ENCODE measurements around the gene PPM1F.
A peak's percentile ranks its signal among the peaks of the same experiment; 100 is the strongest.

PPM1F gene

GRCh38 chr22:21938906-21939305, 13.7 kb downstream of the PPM1F start:
- no peak for DNase-seq

DNA sequence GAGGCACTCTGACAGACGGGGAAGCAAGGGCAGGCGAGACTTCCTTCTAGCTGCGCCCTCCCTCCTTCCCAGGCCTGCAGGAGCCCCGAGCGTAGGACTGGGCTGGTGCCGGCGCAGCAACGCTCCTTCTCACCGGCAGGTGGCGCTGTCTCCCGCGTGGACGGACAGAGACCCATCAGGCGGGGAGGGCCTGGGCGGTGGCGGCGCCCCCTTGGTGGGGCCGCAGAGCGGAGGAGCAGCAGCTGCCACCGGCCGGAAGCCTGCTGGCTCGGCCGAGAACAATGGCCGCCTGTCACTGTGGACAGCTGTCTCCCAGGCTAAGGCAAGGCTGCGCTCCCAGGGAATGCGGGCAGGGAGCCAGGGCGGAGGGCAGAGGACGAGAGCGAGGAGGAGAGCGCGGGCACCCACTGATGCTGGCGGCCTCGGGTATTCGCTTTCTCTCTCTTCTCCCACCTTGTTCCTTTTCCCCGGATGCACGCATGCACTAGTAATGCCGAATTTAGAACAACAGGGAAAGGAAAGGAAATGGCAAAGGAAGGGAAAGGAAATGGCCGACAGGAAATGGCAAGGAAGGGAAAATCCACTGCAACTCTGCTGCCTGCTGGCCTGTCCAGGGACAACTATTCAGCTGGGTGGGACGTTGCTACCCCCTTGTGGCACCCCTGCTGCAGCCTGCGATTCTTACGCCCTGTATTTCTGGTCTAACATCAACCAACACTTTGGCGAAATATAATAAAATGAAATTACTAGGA, 14.4 kb downstream of the PPM1F start:
- DNase-seq = peak; percentile 90

DNA sequence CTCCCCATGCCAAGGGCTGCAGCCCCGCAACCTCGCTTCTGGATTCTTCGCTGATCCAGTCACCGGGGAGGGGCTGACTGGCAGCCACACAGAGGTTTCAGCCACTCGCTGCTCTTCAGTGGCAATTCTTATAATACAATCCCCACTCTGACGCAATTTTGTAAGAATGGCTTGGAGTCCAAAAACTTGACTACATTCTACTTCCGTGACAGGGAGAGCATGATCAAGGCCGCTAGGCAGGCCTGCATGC, 14.9 kb downstream of the PPM1F start:
- no peak for DNase-seq

GRCh38 chr22:21937041-21937820, 15.4 kb downstream of the PPM1F start:
- no peak for DNase-seq

GRCh38 chr22:21936151-21936775, 16.4 kb downstream of the PPM1F start:
- DNase-seq = no peak

DNA sequence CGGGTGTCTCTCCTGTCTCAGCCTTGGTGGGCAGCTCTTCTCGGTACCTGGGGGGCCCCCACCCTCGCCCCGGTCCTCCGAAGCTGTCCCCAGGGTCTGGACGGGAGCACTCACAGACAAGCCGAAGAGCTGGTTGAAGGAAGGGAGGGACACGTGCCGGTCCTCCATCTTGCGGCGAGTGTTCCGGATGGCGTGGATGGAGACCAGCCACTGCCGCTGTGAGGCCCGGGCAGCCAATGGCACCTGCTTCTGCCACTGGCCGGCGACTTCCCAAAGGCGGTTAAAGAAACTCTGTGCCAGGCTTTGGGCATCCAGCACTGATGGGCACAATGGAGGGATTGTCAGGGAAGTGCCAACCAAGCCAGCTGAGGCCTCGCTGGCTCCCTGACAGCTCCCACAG, 18.7 kb downstream of the PPM1F start:
- no peak for DNase-seq

GRCh38 chr22:21933413-21933812, 19.2 kb downstream of the PPM1F start:
- DNase-seq = no peak

- DNase-seq = no peak
Observed at GRCh38 chr22:21932347-21932746, 20.3 kb downstream of the PPM1F start.

GRCh38 chr22:21931056-21931455, 21.6 kb downstream of the PPM1F start:
- no peak for DNase-seq

- no peak for DNase-seq
Observed at GRCh38 chr22:21929253-21929652, 23.4 kb downstream of the PPM1F start.

DNA sequence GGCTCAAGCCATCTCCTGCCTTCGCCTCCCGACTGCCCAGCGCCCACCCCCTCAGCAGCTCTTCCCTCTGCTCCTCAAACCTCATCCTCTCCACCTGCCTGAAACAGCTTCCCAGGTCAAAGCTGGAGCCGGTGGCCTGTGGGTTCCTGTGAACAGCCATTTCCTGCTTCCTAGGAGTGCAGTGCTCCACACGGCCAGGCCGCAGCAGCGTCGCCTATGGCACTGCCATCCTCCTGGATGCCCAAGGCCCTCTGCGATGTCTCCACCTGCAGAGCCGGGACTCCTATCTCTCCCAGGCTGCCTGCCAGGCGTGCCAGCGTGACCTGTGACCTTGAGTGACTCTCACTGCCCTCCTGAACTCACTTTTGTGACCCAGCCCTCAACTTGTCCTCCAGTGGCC, 24.6 kb downstream of the PPM1F start:
- no peak for DNase-seq

DNA sequence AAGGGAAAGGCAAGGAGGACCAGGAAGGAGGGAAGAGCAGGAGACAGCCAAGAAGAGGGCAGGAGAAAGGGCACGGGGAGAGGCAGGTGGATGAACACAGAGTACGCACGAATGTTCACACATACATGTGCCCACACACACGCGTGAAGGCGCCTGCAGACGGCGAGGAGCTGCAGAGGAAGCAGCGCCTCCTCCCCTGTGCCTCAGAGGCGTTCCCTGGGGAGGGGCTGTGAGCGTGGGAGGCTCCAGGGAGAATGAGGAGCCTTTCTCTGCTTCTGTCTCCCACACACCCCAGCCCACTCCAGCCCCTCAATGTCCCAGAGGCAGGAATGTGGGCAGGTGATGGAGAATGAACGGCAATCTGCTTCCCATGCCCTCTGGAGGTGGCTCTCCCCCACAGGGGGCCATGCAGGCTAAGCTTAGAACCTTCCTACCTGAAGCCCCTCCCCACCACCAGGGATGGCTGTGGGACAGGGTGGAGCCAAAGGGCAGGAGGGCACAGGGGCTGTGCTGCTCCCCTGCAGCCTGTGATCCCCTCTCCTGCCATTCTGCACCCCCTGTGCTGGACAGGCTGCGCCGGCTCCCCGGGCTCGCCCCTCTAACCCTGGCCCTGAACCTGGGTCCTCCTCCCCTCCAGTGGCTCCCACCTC, 25.3 kb downstream of the PPM1F start:
- DNase-seq = no peak

DNA sequence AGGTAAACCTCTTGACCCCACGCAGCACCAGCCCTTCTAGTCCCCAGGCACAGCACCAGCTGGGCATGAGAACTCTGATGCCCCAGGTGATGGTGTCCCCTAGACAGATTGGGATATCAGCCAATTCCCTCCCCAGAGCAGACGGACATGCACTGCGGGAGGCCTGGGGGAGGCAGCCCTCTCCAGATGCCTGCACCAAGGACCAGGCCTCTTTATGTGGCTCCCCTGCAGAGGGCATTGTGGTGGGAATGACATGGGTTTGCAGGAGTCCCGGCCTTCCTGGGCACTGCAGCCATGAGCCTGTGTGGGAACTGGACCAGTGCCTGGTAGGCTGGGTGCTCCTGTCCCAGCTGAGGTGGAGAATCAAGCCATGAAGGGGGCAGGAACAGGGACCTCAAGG, 25.9 kb downstream of the PPM1F start:
- no peak for DNase-seq

DNA sequence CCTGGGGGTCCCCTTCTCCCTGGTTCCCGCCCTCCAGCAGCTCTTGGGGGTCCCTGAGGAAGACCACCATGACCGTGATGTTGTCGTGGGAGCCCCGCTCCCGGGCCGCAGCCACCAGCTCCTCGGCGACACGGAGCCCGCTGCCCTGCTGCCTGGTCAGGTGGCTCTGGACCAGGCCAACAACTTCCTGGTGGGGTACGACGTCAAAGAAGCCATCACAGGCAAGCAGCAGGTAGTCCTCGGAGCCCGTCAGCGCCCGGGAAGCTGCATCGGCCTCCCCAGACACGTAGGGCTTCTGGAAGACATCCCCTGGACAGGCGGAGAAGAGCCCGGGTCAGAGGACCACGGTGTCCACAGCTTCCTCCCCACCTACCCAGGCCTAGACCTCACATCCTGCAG, 29.5 kb downstream of the PPM1F start:
- DNase-seq = no peak

DNA sequence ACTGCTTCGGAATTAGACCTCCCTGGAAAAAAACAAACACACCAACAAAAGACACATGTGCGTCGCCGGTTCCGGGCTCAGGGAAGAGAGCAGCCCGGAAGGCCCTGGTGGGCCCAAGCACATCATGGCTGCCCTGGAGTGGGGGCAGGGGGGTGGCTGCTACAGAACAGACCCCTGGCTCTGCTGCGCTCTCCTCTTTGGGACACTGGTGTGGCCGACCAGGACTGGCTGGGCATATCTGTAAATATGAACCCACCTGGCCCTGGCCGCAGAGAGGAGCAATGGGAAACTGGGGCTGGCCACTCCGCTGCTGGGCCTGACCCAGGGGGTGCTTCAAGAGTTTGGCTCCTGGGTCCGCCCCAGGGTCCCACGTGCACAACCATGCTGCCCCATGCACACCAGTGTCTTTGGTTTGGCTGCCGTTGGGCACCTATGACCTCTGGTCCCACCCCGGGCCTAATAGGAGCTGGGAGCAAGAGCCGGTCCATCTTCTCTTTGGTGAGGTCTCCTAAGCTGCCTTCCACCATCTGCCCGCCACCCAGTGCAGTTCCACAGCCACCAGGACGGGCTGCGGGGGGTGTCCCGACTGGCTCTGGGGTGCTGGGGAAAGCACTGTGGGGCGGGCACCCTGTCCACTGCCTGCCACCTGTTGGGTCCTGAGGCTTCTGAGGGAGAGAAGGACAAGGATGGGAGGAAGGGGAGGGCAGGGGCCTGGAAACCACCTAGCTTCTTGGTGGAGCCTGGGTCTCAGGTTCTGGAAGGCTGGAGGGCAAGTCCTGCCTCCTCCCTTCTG, 30.1 kb downstream of the PPM1F start:
- no peak for DNase-seq

DNA sequence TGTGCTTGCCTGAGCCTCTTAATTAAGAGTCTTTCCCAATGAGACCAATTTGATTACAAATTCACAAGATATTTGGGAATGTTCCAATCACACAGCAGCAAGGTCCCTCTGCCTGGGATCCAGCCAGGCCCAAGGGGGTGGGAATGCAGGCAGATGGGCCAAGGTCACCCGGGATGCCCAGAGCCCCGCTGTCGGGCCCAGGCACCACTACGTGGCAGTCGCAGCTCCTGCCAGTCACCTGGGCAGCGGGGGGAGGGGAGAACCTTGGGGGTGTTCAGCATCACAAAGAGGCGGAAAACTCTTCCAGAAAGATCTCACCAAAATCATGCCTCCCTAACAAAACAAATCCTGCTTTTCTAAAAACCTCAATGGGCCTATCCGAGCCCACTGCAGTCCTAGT, 30.9 kb downstream of the PPM1F start:
- DNase-seq = no peak

- DNase-seq = no peak
Observed at GRCh38 chr22:21921184-21921721, 31.4 kb downstream of the PPM1F start.

DNA sequence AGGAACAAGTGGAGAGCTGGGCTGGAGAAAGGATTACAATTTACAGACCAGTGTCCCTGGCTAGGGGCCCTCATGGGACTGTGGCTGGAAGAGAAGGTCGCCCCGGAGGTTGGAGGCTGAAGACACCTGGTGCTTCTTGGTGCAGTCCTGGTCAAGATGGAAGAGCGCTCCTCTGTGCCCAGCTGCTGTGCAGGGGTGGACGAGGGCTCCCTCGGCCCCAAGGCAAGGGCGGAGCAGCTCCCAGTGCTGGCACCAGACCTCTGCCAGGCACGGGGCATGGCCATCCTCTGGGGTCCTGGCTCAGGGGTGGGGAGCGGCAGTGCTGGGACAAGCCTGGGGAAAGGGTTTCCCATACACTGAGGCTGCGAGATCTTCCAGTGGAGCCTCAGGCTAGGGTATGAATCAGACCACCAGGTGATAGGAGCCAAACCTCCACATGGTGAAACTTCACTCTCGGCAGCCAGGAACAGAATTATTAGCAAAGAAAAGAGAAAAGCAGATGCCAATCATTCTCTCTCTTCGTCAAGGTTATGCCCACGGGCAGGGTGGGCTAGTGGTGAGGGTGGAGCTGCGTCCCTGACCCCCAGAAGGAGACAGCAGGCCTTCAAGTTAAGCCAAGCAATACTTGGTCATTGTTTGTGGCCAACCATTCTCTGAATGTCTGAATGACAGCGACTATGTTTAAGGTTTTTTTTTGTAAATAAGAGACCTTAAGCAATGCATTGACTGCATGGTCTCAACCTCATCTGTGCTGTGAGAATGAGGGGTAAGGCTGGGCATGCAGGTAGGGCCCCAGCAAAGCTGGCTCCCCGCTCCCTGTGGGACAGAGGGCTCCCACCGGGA, 32.1 kb downstream of the PPM1F start:
- DNase-seq = no peak

DNA sequence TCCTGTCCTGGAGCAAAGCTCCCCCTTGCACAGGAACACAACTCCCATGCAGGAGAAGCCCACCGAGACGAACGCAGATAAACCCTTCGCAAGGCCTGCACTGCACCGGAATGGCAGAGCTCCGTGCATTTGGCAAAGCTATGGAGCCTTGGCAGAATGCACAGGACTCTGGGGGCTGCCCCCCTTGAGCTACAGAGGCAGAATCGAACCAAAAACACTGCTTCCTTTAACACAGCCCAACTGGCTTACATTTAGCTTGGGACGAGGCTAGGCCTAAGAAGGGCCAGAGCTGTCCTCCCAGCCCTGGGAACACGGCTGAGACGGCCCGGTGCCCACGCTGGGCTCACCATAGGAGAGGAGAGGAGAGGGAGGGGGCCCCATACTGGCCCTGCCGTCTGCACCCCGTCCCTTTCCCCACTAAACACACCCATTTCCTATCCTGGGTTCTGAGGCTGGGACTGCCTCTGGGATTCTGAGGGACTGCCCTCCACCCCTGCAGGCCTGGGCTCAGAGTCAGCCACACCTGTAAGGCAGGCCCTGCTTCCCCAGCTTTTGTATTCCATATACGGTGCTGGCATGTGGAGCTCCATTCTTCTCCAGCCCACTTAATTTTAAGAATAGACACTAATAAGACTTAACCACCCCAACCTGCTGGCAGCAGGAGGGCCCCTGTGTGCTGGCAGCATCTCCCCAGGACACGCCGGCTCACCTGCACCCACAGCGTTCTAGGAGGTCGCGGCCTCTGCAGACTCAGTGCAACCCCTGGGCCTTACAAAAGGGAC, 32.9 kb downstream of the PPM1F start:
- DNase-seq = no peak

DNA sequence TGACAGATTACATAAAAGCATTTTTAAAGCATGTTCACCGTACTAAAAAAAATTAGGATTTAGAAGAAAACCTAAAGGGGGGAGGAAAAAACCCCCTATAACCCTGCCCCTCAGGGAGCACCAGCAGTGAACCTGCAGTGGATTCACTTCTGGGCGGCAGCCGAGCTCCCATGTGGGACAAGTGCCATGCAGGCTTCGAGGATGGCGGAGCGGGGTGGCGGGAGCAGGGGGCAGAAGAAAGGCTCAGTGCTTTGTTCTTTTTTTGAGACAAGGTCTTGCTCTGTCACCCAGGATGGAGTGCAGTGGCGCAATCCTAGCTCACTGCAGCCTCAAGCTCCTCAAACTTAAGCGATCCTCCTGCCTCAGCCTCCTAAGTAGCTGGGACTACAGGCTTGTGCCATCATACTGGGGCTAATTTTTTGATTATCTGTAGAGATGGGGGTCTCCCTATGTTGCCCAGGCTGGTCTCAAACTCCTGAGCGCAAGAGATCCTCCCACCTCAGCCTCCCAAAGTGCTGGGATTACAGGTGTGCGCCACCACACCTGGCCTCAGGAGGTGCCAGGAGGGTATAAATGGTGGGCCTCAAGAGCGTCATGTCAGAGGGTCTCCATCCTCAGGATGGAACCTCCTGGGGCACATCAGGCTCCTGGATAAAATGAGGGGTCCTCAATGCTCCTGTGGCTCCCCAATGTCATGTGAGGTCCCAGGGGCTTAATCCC, 34.0 kb downstream of the PPM1F start:
- DNase-seq = no peak

Data from stimulated activated CD4-positive, alpha-beta T cell treated with anti-CD3 and anti-CD28 coated beads, Interleukin-12 subunit alpha, Interleukin-12 subunit beta, amount 100 ng/mL, for 4 hours (primary cell).